ENCODE data around the gene METTL16.

DNA sequence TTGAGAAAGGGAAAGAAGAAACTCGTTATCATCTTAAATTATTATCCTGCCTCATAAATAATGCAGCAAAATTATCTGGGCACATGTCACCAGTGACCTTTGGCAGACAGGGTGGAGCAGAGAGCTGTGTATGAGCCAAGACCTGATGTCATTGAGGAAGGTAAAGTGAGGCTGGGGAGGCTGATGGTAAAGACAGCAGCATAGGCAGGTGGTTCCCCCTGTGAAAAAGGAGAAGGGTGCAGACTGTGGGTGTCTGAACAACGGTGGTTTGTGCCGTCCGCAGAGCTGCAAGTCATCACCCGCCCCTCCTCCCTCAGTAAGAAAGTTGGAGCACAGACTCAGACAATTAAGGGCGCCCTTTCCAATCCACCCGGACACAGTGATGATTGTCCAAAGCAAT is 30.8 kb upstream of the METTL16 start:
- TF ChIP-seq POLR2AphosphoS5 (IDR thresholded peaks at IDR 0.05) = no peak
- TF ChIP-seq, protein P1, sequence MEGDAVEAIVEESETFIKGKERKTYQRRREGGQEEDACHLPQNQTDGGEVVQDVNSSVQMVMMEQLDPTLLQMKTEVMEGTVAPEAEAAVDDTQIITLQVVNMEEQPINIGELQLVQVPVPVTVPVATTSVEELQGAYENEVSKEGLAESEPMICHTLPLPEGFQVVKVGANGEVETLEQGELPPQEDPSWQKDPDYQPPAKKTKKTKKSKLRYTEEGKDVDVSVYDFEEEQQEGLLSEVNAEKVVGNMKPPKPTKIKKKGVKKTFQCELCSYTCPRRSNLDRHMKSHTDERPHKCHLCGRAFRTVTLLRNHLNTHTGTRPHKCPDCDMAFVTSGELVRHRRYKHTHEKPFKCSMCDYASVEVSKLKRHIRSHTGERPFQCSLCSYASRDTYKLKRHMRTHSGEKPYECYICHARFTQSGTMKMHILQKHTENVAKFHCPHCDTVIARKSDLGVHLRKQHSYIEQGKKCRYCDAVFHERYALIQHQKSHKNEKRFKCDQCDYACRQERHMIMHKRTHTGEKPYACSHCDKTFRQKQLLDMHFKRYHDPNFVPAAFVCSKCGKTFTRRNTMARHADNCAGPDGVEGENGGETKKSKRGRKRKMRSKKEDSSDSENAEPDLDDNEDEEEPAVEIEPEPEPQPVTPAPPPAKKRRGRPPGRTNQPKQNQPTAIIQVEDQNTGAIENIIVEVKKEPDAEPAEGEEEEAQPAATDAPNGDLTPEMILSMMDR (IDR thresholded peaks at IDR 0.05) = no peak
